Esophagus (tissue), 2 donors: ENCODE data around the gene SDS. TPM values are rescaled to one million over a fixed set of nuclear protein-coding genes. Genes with fewer than 3 reads are reported as not detected.

Experiments
- H3K27ac ChIP-seq, 2 donors: one replicate each; pipeline ENCODE4 v1.5.1; 2013; ENCODE audit warnings: low read depth in 2 of 2, mild to moderate bottlenecking in 2 of 2, inconsistent platforms in 1 of 2, low read length in 1 of 2, moderate library complexity in 1 of 2
- H3K27me3 ChIP-seq, 2 donors: one replicate each; pipeline ENCODE4 v1.6.1; 2013; ENCODE audit warnings: low read length in 2 of 2, control low read depth in 1 of 2, mild to moderate bottlenecking in 1 of 2; ENCODE audit not compliant: insufficient read depth in 2 of 2, control insufficient read depth in 1 of 2
- H3K36me3 ChIP-seq, 2 donors: one replicate each; pipeline ENCODE4 v1.6.1; 2013; ENCODE audit warnings: low read length in 1 of 2; ENCODE audit not compliant: control insufficient read depth in 2 of 2, insufficient read depth in 2 of 2
- H3K4me1 ChIP-seq, 2 donors: one replicate each; pipeline ENCODE4 v1.6.1; 2013; ENCODE audit warnings: low read length in 1 of 2; ENCODE audit not compliant: control insufficient read depth in 2 of 2, insufficient read depth in 2 of 2
- H3K4me3 ChIP-seq, 2 donors: one replicate each; pipeline ENCODE4 v1.5.1; 2013; ENCODE audit warnings: low read length in 2 of 2, mild to moderate bottlenecking in 2 of 2, low read depth in 1 of 2, moderate library complexity in 1 of 2
- H3K9me3 ChIP-seq, 2 donors: one replicate each; pipeline ENCODE4 v1.6.1; 2013; ENCODE audit warnings: mild to moderate bottlenecking in 2 of 2, low read depth in 1 of 2, low read length in 1 of 2, moderate library complexity in 1 of 2; ENCODE audit not compliant: control insufficient read depth in 2 of 2, insufficient read depth in 1 of 2
- WGBS, 2 donors: extraction: QIAGEN DNeasy Blood & Tissue Kit; methylation state at CpG; one replicate each; pipeline ENCODE4 v1.1.7; 2013; 5-methylcytosine and 5-hydroxymethylcytosine counted together
- polyA plus RNA-seq, 2 donors: library from polyadenylated mRNA; stranded (reverse); fragments of 200-250 nt; gene quantifications; one replicate each; pipeline ENCODE4 v1.2.3, GENCODE V29; 2013
- donor health status: healthy with polysubstance abuse.
- donor health status: Bipolar disorder and iron deficiency.

SDS gene
- polyA plus RNA-seq, 2 donors: 0.09 TPM; not detected in 1

- peaks cover 0 to 3% of the 10 kb centered on the region in 2 donors for H3K9me3 ChIP-seq
- H3K36me3 ChIP-seq: no peaks in the 10 kb centered on the region
- no peak overlapping the region for H3K4me3 ChIP-seq
- WGBS, 2 donors: 50 to 69% methylated on average over 9 of the region's 9 CpGs
- no peak overlapping the region for H3K27ac ChIP-seq
- peaks cover 0 to under 1% of the 10 kb centered on the region in 2 donors for H3K4me1 ChIP-seq
- H3K27me3 ChIP-seq: no peaks in the 10 kb centered on the region
Measured at GRCh38 chr12:113427882-113428281, 24.2 kb upstream of the SDS start.

DNA sequence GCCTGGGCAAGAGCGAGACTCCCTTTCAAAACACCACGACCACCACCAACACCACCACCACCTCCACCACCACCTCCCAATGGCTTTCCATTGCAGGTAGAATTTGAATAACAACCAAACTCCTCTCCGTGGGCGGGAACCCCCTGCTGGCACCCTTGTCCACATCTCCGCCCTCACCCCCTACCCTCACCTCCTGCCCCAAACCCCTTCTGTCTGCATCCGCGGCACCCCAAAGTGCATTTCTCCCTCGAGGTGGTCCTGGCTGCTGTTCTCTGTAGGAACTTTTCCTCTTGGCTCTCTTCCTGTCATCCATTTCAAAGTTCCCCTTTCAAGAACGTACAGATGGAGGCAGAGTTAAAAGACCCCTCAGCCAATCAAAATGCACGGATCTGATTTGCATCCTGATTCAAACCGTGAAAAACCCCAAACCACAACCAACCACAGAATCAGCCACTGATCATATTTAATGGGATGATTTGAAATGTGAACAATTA is 22.3 kb upstream of the SDS start:
- H3K4me3 ChIP-seq: no peak overlapping the region
- WGBS, 2 donors: 39 to 47% methylated on average over 11 of the region's 11 CpGs
- no peaks in the 10 kb centered on the region for H3K27me3 ChIP-seq
- H3K27ac ChIP-seq: no peak overlapping the region
- peaks cover 0 to 3% of the 10 kb centered on the region in 2 donors for H3K9me3 ChIP-seq
- H3K36me3 ChIP-seq: no peaks in the 10 kb centered on the region
- peaks cover 0 to 7% of the 10 kb centered on the region in 2 donors for H3K4me1 ChIP-seq

- no peak overlapping the region for H3K27ac ChIP-seq
- no peak overlapping the region for H3K4me3 ChIP-seq
- 59 to 62% methylated on average over 20 of the region's 20 CpGs for WGBS, 2 donors
- H3K4me1 ChIP-seq: peaks cover 0 to 7% of the 10 kb centered on the region in 2 donors
- H3K27me3 ChIP-seq: no peaks in the 10 kb centered on the region
- no peaks in the 10 kb centered on the region for H3K36me3 ChIP-seq
- no peaks in the 10 kb centered on the region for H3K9me3 ChIP-seq
Measured at GRCh38 chr12:113424915-113425823, 21.5 kb upstream of the SDS start.

DNA sequence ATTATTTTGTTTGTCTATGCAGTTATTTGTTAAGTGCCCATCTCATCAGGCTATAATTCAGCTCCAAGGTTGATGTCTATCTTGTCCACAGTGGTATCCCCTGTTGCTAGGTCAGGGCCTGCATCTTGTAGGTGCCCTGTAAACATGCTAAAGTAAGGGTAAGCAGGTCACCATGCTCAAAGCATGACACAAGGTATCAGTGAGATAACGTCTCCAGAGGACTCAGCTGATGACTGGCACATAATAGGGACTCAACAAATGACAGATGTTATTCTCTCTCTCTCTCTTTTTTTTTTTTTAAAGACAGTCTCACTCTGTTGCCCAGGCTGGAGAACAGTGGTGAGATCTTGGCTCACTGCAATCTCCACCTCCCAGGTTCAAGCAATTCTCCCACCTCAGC is 20.8 kb upstream of the SDS start:
- Histone ChIP-seq H3K27ac (no peak overlapping the region), H3K9me3 (no peaks in the 10 kb centered on the region), H3K4me3 (no peak overlapping the region), H3K4me1 (peaks cover 0 to 7% of the 10 kb centered on the region in 2 donors), H3K27me3 (no peaks in the 10 kb centered on the region), H3K36me3 (no peaks in the 10 kb centered on the region)
- 77 to 86% methylated on average over 1 of the region's 1 CpG for WGBS, 2 donors

- H3K27me3 ChIP-seq: no peaks in the 10 kb centered on the region
- H3K4me1 ChIP-seq: peaks cover 0 to 7% of the 10 kb centered on the region in 2 donors
- WGBS, 2 donors: 69 to 83% methylated on average over 6 of the region's 6 CpGs
- no peak overlapping the region for H3K27ac ChIP-seq
- H3K36me3 ChIP-seq: no peaks in the 10 kb centered on the region
- H3K4me3 ChIP-seq: peak overlapping the region in 1 of 2 donors; percentile 35
- H3K9me3 ChIP-seq: no peaks in the 10 kb centered on the region
Measured at GRCh38 chr12:113422886-113423669, 19.4 kb upstream of the SDS start.

DNA sequence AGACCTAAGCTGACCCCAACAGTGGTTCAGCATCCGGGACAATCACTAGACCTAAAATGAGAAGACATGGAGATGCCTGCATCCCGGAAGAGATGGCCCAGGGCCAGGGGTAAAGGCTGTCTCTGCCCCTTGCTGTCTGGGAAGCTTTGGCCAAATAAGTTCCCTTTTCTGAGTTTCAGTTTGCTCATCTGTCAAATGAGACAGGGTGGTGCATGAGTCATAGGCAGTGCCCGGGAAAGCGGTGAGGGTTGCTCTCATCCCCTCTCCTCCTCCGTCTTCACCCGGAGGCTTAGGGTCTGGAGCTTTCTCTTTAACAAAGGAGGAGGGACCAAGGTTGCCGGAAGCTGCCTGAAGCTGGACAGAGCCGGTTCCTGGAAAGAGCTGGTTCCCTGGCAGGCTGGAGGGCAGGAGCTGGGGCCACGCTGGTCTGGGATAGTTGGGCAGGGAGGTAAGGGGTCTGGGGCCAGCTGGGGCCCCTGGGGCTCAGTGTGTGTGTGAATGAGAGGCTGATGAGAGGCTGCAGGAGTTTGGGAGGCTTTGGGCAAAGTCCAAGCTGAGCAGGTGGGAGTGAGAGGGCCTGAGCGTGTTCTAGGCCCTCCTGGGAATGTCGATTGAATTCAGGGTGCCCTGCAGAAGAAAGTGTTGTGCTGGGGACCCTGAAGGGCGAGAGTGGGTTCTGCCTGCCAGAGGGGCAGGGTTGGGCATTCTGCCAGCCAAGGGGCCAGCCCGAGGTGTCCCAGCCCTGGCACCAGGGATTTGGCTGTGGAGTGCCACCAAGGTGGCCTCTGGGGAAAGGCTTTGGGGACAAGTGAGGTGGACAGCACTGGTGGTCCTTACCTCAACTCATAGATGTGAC is 18.6 kb upstream of the SDS start, which contains the start of gene SDSL:
Gene SDSL, plus strand, starts transcription at position 351 of the 856 bp plus-strand sequence. CDS start 5,603 bp downstream, outside the sequence.
- no peak within 1 kb of the TSS for H3K27ac ChIP-seq
- no peaks in the 10 kb centered on the region for H3K27me3 ChIP-seq
- peaks cover 0 to 7% of the 10 kb centered on the region in 2 donors for H3K4me1 ChIP-seq
- H3K36me3 ChIP-seq: no peaks in the 10 kb centered on the region
- H3K4me3 ChIP-seq: peak within 1 kb of the TSS; percentile 12 to 35
- H3K9me3 ChIP-seq: no peaks in the 10 kb centered on the region
- 11 to 12% methylated on average over 13 of the region's 13 CpGs for WGBS, 2 donors

DNA sequence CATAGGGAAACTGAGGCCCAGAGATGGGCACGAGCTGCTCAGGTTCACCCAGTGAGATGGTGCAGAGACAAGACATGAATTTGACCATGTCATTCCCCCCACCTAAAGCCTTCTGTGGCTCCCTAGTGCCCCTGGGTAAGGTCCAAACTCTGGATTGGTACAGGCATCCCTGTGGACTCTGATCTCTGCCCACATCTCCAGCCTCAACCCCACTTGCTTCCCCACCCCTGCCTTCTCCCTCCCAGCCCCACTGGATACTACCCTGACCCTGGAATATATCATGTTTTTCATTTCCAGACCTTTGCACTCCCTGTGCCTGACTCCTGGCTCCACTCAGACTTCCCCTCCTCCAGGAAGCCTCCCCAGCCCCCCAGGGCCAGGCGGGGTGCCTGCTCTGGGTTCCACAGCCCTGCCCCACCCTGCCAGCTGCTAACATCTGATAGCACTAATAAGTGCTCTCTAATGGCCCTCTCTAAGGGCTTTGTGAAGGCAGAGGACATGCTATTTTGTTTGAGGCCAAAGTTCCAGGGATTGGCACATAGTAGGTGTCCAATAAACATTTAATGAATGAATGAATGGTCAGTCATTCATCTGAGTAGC is 17.4 kb upstream of the SDS start:
- H3K4me3 ChIP-seq: no peak overlapping the region
- H3K4me1 ChIP-seq: peaks cover 0 to 7% of the 10 kb centered on the region in 2 donors
- H3K27me3 ChIP-seq: no peaks in the 10 kb centered on the region
- H3K9me3 ChIP-seq: no peaks in the 10 kb centered on the region
- no peak overlapping the region for H3K27ac ChIP-seq
- whole genome bisulfite sequencing, 2 donors: 55 to 66% methylated on average over 2 of the region's 2 CpGs
- H3K36me3 ChIP-seq: no peaks in the 10 kb centered on the region

DNA sequence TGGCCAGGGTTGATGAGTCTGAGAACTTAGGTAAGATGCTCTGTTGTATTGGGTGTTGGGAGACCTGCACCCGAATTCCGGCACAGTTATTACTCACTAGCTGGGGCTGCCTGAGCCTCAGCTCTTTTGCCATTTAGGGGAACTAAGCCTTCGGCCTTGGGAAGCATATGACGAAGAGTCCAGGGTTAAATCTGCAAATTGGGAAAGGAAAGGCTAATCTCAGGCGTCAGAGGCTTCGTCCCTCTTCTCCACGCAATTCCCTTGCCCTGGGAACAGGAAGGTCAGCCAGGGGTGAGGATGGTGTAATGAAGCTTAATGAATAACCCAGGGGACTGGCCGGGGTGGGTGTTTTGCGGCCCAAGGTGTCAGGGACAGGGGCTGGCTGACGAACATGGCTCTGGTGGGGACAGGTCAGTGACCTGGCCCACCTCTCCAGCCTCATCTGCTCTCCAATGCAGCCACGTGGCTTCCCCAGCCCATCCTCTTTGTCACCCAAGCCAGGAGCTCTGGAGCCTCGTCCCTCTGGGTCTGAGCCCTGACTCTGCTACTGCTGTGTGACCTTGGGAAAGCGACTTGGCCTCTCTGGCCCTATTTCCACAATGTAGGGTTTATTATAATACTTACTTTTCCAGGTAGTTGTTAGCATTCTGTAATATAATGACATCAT is 14.7 kb upstream of the SDS start:
- Histone ChIP-seq H3K4me1 (peaks cover 0 to 7% of the 10 kb centered on the region in 2 donors), H3K9me3 (no peaks in the 10 kb centered on the region), H3K4me3 (no peak overlapping the region), H3K27ac (no peak overlapping the region), H3K36me3 (no peaks in the 10 kb centered on the region), H3K27me3 (no peaks in the 10 kb centered on the region)
- WGBS, 2 donors: 41 to 43% methylated on average over 13 of the region's 13 CpGs
